K562 (cell line): Measurements from ENCODE around the gene BSDC1. TPM values are rescaled to one million over a fixed set of nuclear protein-coding genes. Genes with fewer than 3 reads are reported as not detected.

Source experiments
- CBX8 ChIP-seq: fragments of 200-600 bp; sonication (generic); IDR thresholded peaks from 2 replicates; pipeline ENCODE4 v1.6.1; 2012; ENCODE audit warnings: borderline replicate concordance, mixed run types, low read depth, mild to moderate bottlenecking, moderate library complexity, mixed read lengths, low read length, control low read depth, inconsistent platforms; ENCODE audit not compliant: poor library complexity, severe bottlenecking; ENCODE audit errors: extremely low read depth
- CCAR2 ChIP-seq: fragments of 200-400 bp; formaldehyde crosslinking; IDR thresholded peaks from 2 replicates; pipeline ENCODE4 v1.6.1; 2017; ENCODE audit warnings: mild to moderate bottlenecking, low read depth, low read length
- DMBX1 ChIP-seq: fragments of 250-450 bp; sonication (Bioruptor Pico); IDR thresholded peaks from 2 replicates; pipeline ENCODE4 v1.8.0; 2022; ENCODE audit warnings: inconsistent platforms, mild to moderate bottlenecking, moderate library complexity, borderline replicate concordance
- ETV5 ChIP-seq: sonication (generic); formaldehyde crosslinking; IDR thresholded peaks from 2 replicates; pipeline ENCODE4 v1.4.0; 2020; ENCODE audit warnings: low read depth, mild to moderate bottlenecking, missing genetic modification reagents
- HCFC1 ChIP-seq: IDR thresholded peaks from 2 replicates; pipeline ENCODE4 v1.6.1; 2012; ENCODE audit warnings: low read depth, low read length, improper control_type of control experiment
- NBN ChIP-seq: fragments of 450-650 bp; IDR thresholded peaks from 2 replicates; pipeline ENCODE4 v1.6.1; 2016; ENCODE audit warnings: low read depth, mild to moderate bottlenecking
- NFATC3 ChIP-seq: fragments of 450-650 bp; IDR thresholded peaks from 2 replicates; pipeline ENCODE4 v1.6.1; 2017; ENCODE audit warnings: mild to moderate bottlenecking
- ZBTB17 ChIP-seq: fragments of 450-650 bp; formaldehyde crosslinking; IDR thresholded peaks from 2 replicates; pipeline ENCODE4 v1.4.0; 2020; ENCODE audit warnings: mild to moderate bottlenecking
- ZFPM2 ChIP-seq: fragments of 250-450 bp; sonication (Bioruptor Pico); IDR thresholded peaks from 2 replicates; pipeline ENCODE4 v1.5.1; 2022; ENCODE audit warnings: mild to moderate bottlenecking
- ZNF274 ChIP-seq: IDR thresholded peaks from 2 replicates; pipeline ENCODE4 v1.6.1; 2011; ENCODE audit warnings: low read depth, mild to moderate bottlenecking, low read length, moderate library complexity, borderline replicate concordance
- ZNF583 ChIP-seq: fragments of 250-450 bp; sonication (Bioruptor Pico); IDR thresholded peaks from 2 replicates; pipeline ENCODE4 v1.4.0; 2020
- ZNF668 ChIP-seq: fragments of 250-450 bp; sonication (Bioruptor Pico); IDR thresholded peaks from 2 replicates; pipeline ENCODE4 v1.8.0; 2022; ENCODE audit warnings: mild to moderate bottlenecking, inconsistent platforms
- ZNF79 ChIP-seq: fragments of 250-450 bp; sonication (Bioruptor Pico); IDR thresholded peaks from 2 replicates; pipeline ENCODE4 v1.4.0; 2020; ENCODE audit warnings: low read depth, mild to moderate bottlenecking, moderate library complexity
- polyA plus RNA-seq, 8 experiments: library from polyadenylated mRNA; depleted of rRNA in 4 of 8; stranded (reverse) in 5 of 8; unstranded in 3 of 8; fragments of >200 nt; fragmentation: Nextera tagmentation in 2 of 8; fragmentation: Illumina TruSeq in 1 of 8; extraction: Ambion mirVana in 2 of 8; extraction: Trizol in 1 of 8; gene quantifications; 2 replicates each; pipeline versions ENCODE4 v1.2.1 to v1.2.3, GENCODE V29; 2011 to 2014; ENCODE audit warnings: inconsistent platforms in 1 of 8, missing spikeins in 1 of 8
- total RNA-seq, 7 experiments: library from RNA; depleted of rRNA in 6 of 7; stranded (reverse); fragments of >200 nt in 6 of 7; fragmentation: Illumina TruSeq in 2 of 7; extraction: Trizol in 2 of 7; gene quantifications; 2 replicates each; pipeline versions ENCODE4 v1.2.1 to v1.2.3, GENCODE V29; 2011 to 2021; ENCODE audit warnings: low replicate concordance in 1 of 7
- TF ChIP-seq, protein P1 (sequence below): fragments of 450-650 bp; IDR thresholded peaks from 2 replicates; pipeline ENCODE4 v1.6.1; 2017; ENCODE audit warnings: mild to moderate bottlenecking, moderate library complexity
- TF ChIP-seq, protein P2 (sequence below): fragments of 450-650 bp; formaldehyde crosslinking; IDR thresholded peaks from 2 replicates; pipeline ENCODE4 v1.4.0; 2020; ENCODE audit warnings: mild to moderate bottlenecking, moderate library complexity
- TF ChIP-seq, protein P3 (sequence below), 2 experiments: fragments of 450-650 bp in 1 of 2; sonication (generic) in 1 of 2; formaldehyde crosslinking in 1 of 2; IDR thresholded peaks; 2 replicates each; pipeline versions ENCODE4 v1.7.1 to v1.9.0; 2016 to 2022; ENCODE audit warnings: inconsistent platforms in 1 of 2, mild to moderate bottlenecking in 1 of 2, missing genetic modification reagents in 1 of 2

The BSDC1 gene
- total and polyA plus RNA-seq, 9 of the 15 experiments (the other 6 are each of a cell fraction or from before 2014, with no cell fraction given), result 10.2 to 96.8 (median 73.1) TPM

DNA sequence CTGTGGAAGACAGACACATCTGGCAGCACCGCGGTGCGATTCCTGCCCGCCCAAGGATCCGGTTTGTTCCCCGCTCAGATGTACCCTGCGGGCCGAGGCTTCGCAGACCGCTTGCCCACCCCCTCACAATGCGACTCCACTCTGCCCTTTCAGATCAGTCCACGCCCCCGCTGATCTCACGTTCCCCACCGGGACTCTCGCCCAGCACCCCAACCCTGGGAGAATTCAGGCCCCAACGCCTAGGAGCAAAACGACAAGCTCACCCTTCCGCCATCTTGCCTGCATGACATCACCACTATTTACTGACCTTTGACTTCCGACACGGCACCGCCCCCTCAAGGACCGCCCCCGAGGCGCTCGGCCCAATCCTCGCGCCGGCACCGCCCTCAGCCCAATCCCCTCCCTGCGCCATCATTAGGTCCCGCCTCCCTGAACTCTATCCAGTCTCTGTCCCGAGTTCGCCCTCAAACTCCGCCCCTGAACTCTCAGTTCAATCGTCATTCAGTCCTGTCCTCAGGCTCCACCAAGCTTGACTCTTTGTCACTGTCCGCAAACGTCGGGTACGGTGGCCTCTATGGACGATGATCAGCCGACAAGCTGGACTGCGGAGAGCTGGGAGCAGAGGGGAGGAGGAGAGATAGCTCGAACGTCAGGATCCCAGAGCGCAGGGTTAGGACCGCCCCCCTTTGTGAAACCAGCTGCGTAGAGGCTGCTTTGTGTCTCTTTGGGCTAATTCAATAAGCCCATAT is at the start of gene BSDC1 (continued):
- TF ChIP-seq, protein P1, sequence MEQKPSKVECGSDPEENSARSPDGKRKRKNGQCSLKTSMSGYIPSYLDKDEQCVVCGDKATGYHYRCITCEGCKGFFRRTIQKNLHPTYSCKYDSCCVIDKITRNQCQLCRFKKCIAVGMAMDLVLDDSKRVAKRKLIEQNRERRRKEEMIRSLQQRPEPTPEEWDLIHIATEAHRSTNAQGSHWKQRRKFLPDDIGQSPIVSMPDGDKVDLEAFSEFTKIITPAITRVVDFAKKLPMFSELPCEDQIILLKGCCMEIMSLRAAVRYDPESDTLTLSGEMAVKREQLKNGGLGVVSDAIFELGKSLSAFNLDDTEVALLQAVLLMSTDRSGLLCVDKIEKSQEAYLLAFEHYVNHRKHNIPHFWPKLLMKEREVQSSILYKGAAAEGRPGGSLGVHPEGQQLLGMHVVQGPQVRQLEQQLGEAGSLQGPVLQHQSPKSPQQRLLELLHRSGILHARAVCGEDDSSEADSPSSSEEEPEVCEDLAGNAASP, result no peak
- TF ChIP-seq ZBTB17 (peak; percentile 89), NBN (peak; percentile 99), ZNF79 (CRISPR knock-in tag) (no peak), ZNF668 (no peak), ETV5 (CRISPR knock-in tag) (peak; percentile 67; the same call in 1 of the 2 replicates), CCAR2 (no peak), ZFPM2 (no peak), NFATC3 (no peak), ZNF274 (no peak), ZNF583 (CRISPR knock-in tag) (no peak), CBX8 (no peak), HCFC1 (peak; percentile 69), DMBX1 (CRISPR knock-in tag) (peak; percentile 55; the same call in 1 of the 2 replicates)
- TF ChIP-seq, protein P2, sequence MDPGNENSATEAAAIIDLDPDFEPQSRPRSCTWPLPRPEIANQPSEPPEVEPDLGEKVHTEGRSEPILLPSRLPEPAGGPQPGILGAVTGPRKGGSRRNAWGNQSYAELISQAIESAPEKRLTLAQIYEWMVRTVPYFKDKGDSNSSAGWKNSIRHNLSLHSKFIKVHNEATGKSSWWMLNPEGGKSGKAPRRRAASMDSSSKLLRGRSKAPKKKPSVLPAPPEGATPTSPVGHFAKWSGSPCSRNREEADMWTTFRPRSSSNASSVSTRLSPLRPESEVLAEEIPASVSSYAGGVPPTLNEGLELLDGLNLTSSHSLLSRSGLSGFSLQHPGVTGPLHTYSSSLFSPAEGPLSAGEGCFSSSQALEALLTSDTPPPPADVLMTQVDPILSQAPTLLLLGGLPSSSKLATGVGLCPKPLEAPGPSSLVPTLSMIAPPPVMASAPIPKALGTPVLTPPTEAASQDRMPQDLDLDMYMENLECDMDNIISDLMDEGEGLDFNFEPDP (CRISPR knock-in tag), result 0 out of 2 replicates have a peak, but pooled peaks have one; percentile 61
- TF ChIP-seq, protein P3, sequence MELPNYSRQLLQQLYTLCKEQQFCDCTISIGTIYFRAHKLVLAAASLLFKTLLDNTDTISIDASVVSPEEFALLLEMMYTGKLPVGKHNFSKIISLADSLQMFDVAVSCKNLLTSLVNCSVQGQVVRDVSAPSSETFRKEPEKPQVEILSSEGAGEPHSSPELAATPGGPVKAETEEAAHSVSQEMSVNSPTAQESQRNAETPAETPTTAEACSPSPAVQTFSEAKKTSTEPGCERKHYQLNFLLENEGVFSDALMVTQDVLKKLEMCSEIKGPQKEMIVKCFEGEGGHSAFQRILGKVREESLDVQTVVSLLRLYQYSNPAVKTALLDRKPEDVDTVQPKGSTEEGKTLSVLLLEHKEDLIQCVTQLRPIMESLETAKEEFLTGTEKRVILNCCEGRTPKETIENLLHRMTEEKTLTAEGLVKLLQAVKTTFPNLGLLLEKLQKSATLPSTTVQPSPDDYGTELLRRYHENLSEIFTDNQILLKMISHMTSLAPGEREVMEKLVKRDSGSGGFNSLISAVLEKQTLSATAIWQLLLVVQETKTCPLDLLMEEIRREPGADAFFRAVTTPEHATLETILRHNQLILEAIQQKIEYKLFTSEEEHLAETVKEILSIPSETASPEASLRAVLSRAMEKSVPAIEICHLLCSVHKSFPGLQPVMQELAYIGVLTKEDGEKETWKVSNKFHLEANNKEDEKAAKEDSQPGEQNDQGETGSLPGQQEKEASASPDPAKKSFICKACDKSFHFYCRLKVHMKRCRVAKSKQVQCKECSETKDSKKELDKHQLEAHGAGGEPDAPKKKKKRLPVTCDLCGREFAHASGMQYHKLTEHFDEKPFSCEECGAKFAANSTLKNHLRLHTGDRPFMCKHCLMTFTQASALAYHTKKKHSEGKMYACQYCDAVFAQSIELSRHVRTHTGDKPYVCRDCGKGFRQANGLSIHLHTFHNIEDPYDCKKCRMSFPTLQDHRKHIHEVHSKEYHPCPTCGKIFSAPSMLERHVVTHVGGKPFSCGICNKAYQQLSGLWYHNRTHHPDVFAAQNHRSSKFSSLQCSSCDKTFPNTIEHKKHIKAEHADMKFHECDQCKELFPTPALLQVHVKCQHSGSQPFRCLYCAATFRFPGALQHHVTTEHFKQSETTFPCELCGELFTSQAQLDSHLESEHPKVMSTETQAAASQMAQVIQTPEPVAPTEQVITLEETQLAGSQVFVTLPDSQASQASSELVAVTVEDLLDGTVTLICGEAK (IDR thresholded peaks at IDR 0.05), result no peak
- TF ChIP-seq, protein P3 (CRISPR knock-in tag; IDR thresholded peaks at IDR 0.05), result no peak
